ENCODE results near the gene BCR. TPM values are rescaled to one million over a fixed set of nuclear protein-coding genes. Genes with fewer than 3 reads are reported as not detected.

The BCR gene
- total RNA-seq, 1 donor from 2014 or later = 88.0 TPM

- DNase-seq (ENCODE audit: low spot score) = no peak
Observed at GRCh38 chr22:23196165-23196564, 15.9 kb downstream of the BCR start.

- no peak for DNase-seq (ENCODE audit: low spot score)
Observed at GRCh38 chr22:23197836-23198235, 17.5 kb downstream of the BCR start.

- no peak for DNase-seq (ENCODE audit: low spot score)
Observed at GRCh38 chr22:23199159-23199558, 18.9 kb downstream of the BCR start.

- no peak for DNase-seq (ENCODE audit: low spot score)
Observed at GRCh38 chr22:23200898-23201297, 20.6 kb downstream of the BCR start.

GRCh38 chr22:23202812-23203451 is 22.6 kb downstream of the BCR start:
- no peak for DNase-seq (ENCODE audit: low spot score)

- no peak for DNase-seq (ENCODE audit: low spot score)
Observed at GRCh38 chr22:23203452-23204124, 23.3 kb downstream of the BCR start.

GRCh38 chr22:23204125-23204488 is 23.8 kb downstream of the BCR start:
- DNase-seq (ENCODE audit: low spot score) = no peak

- no peak for DNase-seq (ENCODE audit: low spot score)
Observed at GRCh38 chr22:23204541-23205157, 24.3 kb downstream of the BCR start.

GRCh38 chr22:23205339-23206049 is 25.2 kb downstream of the BCR start:
- no peak for DNase-seq (ENCODE audit: low spot score)

GRCh38 chr22:23206915-23207314 is 26.6 kb downstream of the BCR start:
- no peak for DNase-seq (ENCODE audit: low spot score)

GRCh38 chr22:23207729-23208393 is 27.6 kb downstream of the BCR start:
- no peak for DNase-seq (ENCODE audit: low spot score)

GRCh38 chr22:23210428-23211170 is 30.3 kb downstream of the BCR start:
- no peak for DNase-seq (ENCODE audit: low spot score)

- no peak for DNase-seq (ENCODE audit: low spot score)
Observed at GRCh38 chr22:23211622-23212021, 31.3 kb downstream of the BCR start.

GRCh38 chr22:23212061-23213021 is 32.0 kb downstream of the BCR start:
- no peak for DNase-seq (ENCODE audit: low spot score)

- no peak for DNase-seq (ENCODE audit: low spot score)
Observed at GRCh38 chr22:23213022-23213555, 32.8 kb downstream of the BCR start.

GRCh38 chr22:23213581-23214334 is 33.4 kb downstream of the BCR start:
- no peak for DNase-seq (ENCODE audit: low spot score)

- no peak for DNase-seq (ENCODE audit: low spot score)
Observed at GRCh38 chr22:23214398-23214797, 34.1 kb downstream of the BCR start.

- DNase-seq (ENCODE audit: low spot score) = no peak
Observed at GRCh38 chr22:23215294-23216241, 35.3 kb downstream of the BCR start.
